ENCODE measurements around the gene MACROD2.

The MACROD2 gene

GRCh38 chr20:14727485-14728150 lies 732.3 kb downstream of the MACROD2 start:
- Histone ChIP-seq H3K36me3 (ENCODE audit: control insufficient read depth, insufficient read depth, low read length) (no peaks in the 10 kb centered on the region), H3K9ac (ENCODE audit: low read depth, low read length) (no peak overlapping the region), H3K27me3 (ENCODE audit: control insufficient read depth, insufficient read depth, low read length) (no peaks in the 10 kb centered on the region), H3K9me3 (ENCODE audit: control insufficient read depth, insufficient read depth, low read length) (no peaks in the 10 kb centered on the region), H3K4me3 (ENCODE audit: low read depth, low read length) (no peak overlapping the region), H3K4me1 (ENCODE audit: control insufficient read depth, insufficient read depth, low read length) (peaks cover 4% of the 10 kb centered on the region)

GRCh38 chr20:14729390-14729789 lies 734.1 kb downstream of the MACROD2 start:
- H3K9me3 ChIP-seq (ENCODE audit: control insufficient read depth, insufficient read depth, low read length), result no peaks in the 10 kb centered on the region
- no peaks in the 10 kb centered on the region for H3K36me3 ChIP-seq (ENCODE audit: control insufficient read depth, insufficient read depth, low read length)
- no peaks in the 10 kb centered on the region for H3K27me3 ChIP-seq (ENCODE audit: control insufficient read depth, insufficient read depth, low read length)
- H3K4me3 ChIP-seq (ENCODE audit: low read depth, low read length), result no peak overlapping the region
- H3K9ac ChIP-seq (ENCODE audit: low read depth, low read length), result no peak overlapping the region
- peaks cover 4% of the 10 kb centered on the region for H3K4me1 ChIP-seq (ENCODE audit: control insufficient read depth, insufficient read depth, low read length)

GRCh38 chr20:14732343-14732742 lies 737.0 kb downstream of the MACROD2 start:
- Histone ChIP-seq H3K4me3 (ENCODE audit: low read depth, low read length) (no peak overlapping the region), H3K9ac (ENCODE audit: low read depth, low read length) (no peak overlapping the region), H3K9me3 (ENCODE audit: control insufficient read depth, insufficient read depth, low read length) (no peaks in the 10 kb centered on the region), H3K4me1 (ENCODE audit: control insufficient read depth, insufficient read depth, low read length) (peaks cover 4% of the 10 kb centered on the region), H3K27me3 (ENCODE audit: control insufficient read depth, insufficient read depth, low read length) (no peaks in the 10 kb centered on the region), H3K36me3 (ENCODE audit: control insufficient read depth, insufficient read depth, low read length) (no peaks in the 10 kb centered on the region)

- Histone ChIP-seq H3K4me1 (ENCODE audit: control insufficient read depth, insufficient read depth, low read length) (peaks cover 4% of the 10 kb centered on the region), H3K4me3 (ENCODE audit: low read depth, low read length) (no peak overlapping the region), H3K9ac (ENCODE audit: low read depth, low read length) (no peak overlapping the region), H3K36me3 (ENCODE audit: control insufficient read depth, insufficient read depth, low read length) (no peaks in the 10 kb centered on the region), H3K27me3 (ENCODE audit: control insufficient read depth, insufficient read depth, low read length) (no peaks in the 10 kb centered on the region), H3K9me3 (ENCODE audit: control insufficient read depth, insufficient read depth, low read length) (no peaks in the 10 kb centered on the region)
These were observed 737.7 kb downstream of the MACROD2 start for GRCh38 chr20:14732996-14733395.

- Histone ChIP-seq H3K36me3 (ENCODE audit: control insufficient read depth, insufficient read depth, low read length) (no peaks in the 10 kb centered on the region), H3K4me1 (ENCODE audit: control insufficient read depth, insufficient read depth, low read length) (no peaks in the 10 kb centered on the region), H3K9ac (ENCODE audit: low read depth, low read length) (no peak overlapping the region), H3K27me3 (ENCODE audit: control insufficient read depth, insufficient read depth, low read length) (no peaks in the 10 kb centered on the region), H3K9me3 (ENCODE audit: control insufficient read depth, insufficient read depth, low read length) (no peaks in the 10 kb centered on the region), H3K4me3 (ENCODE audit: low read depth, low read length) (no peak overlapping the region)
These were observed 745.1 kb downstream of the MACROD2 start for GRCh38 chr20:14740380-14740779.

- Histone ChIP-seq H3K36me3 (ENCODE audit: control insufficient read depth, insufficient read depth, low read length) (no peaks in the 10 kb centered on the region), H3K9me3 (ENCODE audit: control insufficient read depth, insufficient read depth, low read length) (no peaks in the 10 kb centered on the region), H3K4me1 (ENCODE audit: control insufficient read depth, insufficient read depth, low read length) (no peaks in the 10 kb centered on the region), H3K9ac (ENCODE audit: low read depth, low read length) (no peak overlapping the region), H3K27me3 (ENCODE audit: control insufficient read depth, insufficient read depth, low read length) (no peaks in the 10 kb centered on the region), H3K4me3 (ENCODE audit: low read depth, low read length) (no peak overlapping the region)
These were observed 746.3 kb downstream of the MACROD2 start for GRCh38 chr20:14741616-14742015.

GRCh38 chr20:14744723-14745122 lies 749.4 kb downstream of the MACROD2 start:
- Histone ChIP-seq H3K36me3 (ENCODE audit: control insufficient read depth, insufficient read depth, low read length) (no peaks in the 10 kb centered on the region), H3K27me3 (ENCODE audit: control insufficient read depth, insufficient read depth, low read length) (no peaks in the 10 kb centered on the region), H3K4me1 (ENCODE audit: control insufficient read depth, insufficient read depth, low read length) (no peaks in the 10 kb centered on the region), H3K4me3 (ENCODE audit: low read depth, low read length) (no peak overlapping the region), H3K9me3 (ENCODE audit: control insufficient read depth, insufficient read depth, low read length) (no peaks in the 10 kb centered on the region), H3K9ac (ENCODE audit: low read depth, low read length) (no peak overlapping the region)

GRCh38 chr20:14745830-14746229 lies 750.5 kb downstream of the MACROD2 start:
- Histone ChIP-seq H3K9ac (ENCODE audit: low read depth, low read length) (no peak overlapping the region), H3K36me3 (ENCODE audit: control insufficient read depth, insufficient read depth, low read length) (no peaks in the 10 kb centered on the region), H3K4me1 (ENCODE audit: control insufficient read depth, insufficient read depth, low read length) (no peaks in the 10 kb centered on the region), H3K4me3 (ENCODE audit: low read depth, low read length) (no peak overlapping the region), H3K9me3 (ENCODE audit: control insufficient read depth, insufficient read depth, low read length) (no peaks in the 10 kb centered on the region), H3K27me3 (ENCODE audit: control insufficient read depth, insufficient read depth, low read length) (no peaks in the 10 kb centered on the region)

GRCh38 chr20:14751191-14751590 lies 755.9 kb downstream of the MACROD2 start:
- Histone ChIP-seq H3K9me3 (ENCODE audit: control insufficient read depth, insufficient read depth, low read length) (no peaks in the 10 kb centered on the region), H3K4me1 (ENCODE audit: control insufficient read depth, insufficient read depth, low read length) (no peaks in the 10 kb centered on the region), H3K4me3 (ENCODE audit: low read depth, low read length) (no peak overlapping the region), H3K9ac (ENCODE audit: low read depth, low read length) (no peak overlapping the region), H3K36me3 (ENCODE audit: control insufficient read depth, insufficient read depth, low read length) (no peaks in the 10 kb centered on the region), H3K27me3 (ENCODE audit: control insufficient read depth, insufficient read depth, low read length) (no peaks in the 10 kb centered on the region)

- no peak overlapping the region for H3K9ac ChIP-seq (ENCODE audit: low read depth, low read length)
- no peaks in the 10 kb centered on the region for H3K27me3 ChIP-seq (ENCODE audit: control insufficient read depth, insufficient read depth, low read length)
- no peaks in the 10 kb centered on the region for H3K36me3 ChIP-seq (ENCODE audit: control insufficient read depth, insufficient read depth, low read length)
- no peaks in the 10 kb centered on the region for H3K4me1 ChIP-seq (ENCODE audit: control insufficient read depth, insufficient read depth, low read length)
- H3K9me3 ChIP-seq (ENCODE audit: control insufficient read depth, insufficient read depth, low read length), result no peaks in the 10 kb centered on the region
- H3K4me3 ChIP-seq (ENCODE audit: low read depth, low read length), result no peak overlapping the region
These were observed 762.4 kb downstream of the MACROD2 start for GRCh38 chr20:14757728-14758127.

- H3K9me3 ChIP-seq (ENCODE audit: control insufficient read depth, insufficient read depth, low read length), result no peaks in the 10 kb centered on the region
- no peak overlapping the region for H3K4me3 ChIP-seq (ENCODE audit: low read depth, low read length)
- no peaks in the 10 kb centered on the region for H3K36me3 ChIP-seq (ENCODE audit: control insufficient read depth, insufficient read depth, low read length)
- no peaks in the 10 kb centered on the region for H3K4me1 ChIP-seq (ENCODE audit: control insufficient read depth, insufficient read depth, low read length)
- no peaks in the 10 kb centered on the region for H3K27me3 ChIP-seq (ENCODE audit: control insufficient read depth, insufficient read depth, low read length)
- H3K9ac ChIP-seq (ENCODE audit: low read depth, low read length), result no peak overlapping the region
These were observed 763.0 kb downstream of the MACROD2 start for GRCh38 chr20:14758356-14758755.

GRCh38 chr20:14759979-14760378 lies 764.7 kb downstream of the MACROD2 start:
- no peak overlapping the region for H3K9ac ChIP-seq (ENCODE audit: low read depth, low read length)
- no peak overlapping the region for H3K4me3 ChIP-seq (ENCODE audit: low read depth, low read length)
- no peaks in the 10 kb centered on the region for H3K4me1 ChIP-seq (ENCODE audit: control insufficient read depth, insufficient read depth, low read length)
- H3K36me3 ChIP-seq (ENCODE audit: control insufficient read depth, insufficient read depth, low read length), result no peaks in the 10 kb centered on the region
- H3K9me3 ChIP-seq (ENCODE audit: control insufficient read depth, insufficient read depth, low read length), result no peaks in the 10 kb centered on the region
- no peaks in the 10 kb centered on the region for H3K27me3 ChIP-seq (ENCODE audit: control insufficient read depth, insufficient read depth, low read length)

Measured in iPS-15b (cell line).